ENCODE measurements around the gene DNAJC5. TPM values are rescaled to one million over a fixed set of nuclear protein-coding genes. Genes with fewer than 3 reads are reported as not detected.

The DNAJC5 gene
- total and polyA plus RNA-seq, 2 of the 8 experiments (the other 6 are each of a cell fraction or from before 2014, with no cell fraction given), result 19.2 to 31.2 TPM

DNA sequence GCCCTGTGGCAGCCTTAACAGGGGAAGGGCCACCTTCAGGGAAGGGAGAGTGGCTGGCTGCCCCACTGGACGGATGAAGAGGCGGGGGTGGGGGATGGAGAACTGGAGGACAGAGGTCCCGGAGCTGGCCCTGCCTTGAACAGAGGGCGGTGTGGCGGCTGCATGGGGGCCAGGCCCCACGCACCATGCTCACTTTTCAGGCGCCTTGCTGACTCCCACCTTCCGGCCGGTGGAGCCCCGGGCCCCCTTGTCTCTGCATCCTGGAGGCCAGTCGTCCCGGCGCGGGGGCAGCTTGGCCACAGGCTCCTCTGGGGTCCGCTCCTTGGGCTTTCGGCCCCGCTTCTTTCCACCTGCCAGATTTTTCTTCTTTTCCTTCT, 64.8 kb downstream of the DNAJC5 start (continued):
- TF ChIP-seq, protein P1, sequence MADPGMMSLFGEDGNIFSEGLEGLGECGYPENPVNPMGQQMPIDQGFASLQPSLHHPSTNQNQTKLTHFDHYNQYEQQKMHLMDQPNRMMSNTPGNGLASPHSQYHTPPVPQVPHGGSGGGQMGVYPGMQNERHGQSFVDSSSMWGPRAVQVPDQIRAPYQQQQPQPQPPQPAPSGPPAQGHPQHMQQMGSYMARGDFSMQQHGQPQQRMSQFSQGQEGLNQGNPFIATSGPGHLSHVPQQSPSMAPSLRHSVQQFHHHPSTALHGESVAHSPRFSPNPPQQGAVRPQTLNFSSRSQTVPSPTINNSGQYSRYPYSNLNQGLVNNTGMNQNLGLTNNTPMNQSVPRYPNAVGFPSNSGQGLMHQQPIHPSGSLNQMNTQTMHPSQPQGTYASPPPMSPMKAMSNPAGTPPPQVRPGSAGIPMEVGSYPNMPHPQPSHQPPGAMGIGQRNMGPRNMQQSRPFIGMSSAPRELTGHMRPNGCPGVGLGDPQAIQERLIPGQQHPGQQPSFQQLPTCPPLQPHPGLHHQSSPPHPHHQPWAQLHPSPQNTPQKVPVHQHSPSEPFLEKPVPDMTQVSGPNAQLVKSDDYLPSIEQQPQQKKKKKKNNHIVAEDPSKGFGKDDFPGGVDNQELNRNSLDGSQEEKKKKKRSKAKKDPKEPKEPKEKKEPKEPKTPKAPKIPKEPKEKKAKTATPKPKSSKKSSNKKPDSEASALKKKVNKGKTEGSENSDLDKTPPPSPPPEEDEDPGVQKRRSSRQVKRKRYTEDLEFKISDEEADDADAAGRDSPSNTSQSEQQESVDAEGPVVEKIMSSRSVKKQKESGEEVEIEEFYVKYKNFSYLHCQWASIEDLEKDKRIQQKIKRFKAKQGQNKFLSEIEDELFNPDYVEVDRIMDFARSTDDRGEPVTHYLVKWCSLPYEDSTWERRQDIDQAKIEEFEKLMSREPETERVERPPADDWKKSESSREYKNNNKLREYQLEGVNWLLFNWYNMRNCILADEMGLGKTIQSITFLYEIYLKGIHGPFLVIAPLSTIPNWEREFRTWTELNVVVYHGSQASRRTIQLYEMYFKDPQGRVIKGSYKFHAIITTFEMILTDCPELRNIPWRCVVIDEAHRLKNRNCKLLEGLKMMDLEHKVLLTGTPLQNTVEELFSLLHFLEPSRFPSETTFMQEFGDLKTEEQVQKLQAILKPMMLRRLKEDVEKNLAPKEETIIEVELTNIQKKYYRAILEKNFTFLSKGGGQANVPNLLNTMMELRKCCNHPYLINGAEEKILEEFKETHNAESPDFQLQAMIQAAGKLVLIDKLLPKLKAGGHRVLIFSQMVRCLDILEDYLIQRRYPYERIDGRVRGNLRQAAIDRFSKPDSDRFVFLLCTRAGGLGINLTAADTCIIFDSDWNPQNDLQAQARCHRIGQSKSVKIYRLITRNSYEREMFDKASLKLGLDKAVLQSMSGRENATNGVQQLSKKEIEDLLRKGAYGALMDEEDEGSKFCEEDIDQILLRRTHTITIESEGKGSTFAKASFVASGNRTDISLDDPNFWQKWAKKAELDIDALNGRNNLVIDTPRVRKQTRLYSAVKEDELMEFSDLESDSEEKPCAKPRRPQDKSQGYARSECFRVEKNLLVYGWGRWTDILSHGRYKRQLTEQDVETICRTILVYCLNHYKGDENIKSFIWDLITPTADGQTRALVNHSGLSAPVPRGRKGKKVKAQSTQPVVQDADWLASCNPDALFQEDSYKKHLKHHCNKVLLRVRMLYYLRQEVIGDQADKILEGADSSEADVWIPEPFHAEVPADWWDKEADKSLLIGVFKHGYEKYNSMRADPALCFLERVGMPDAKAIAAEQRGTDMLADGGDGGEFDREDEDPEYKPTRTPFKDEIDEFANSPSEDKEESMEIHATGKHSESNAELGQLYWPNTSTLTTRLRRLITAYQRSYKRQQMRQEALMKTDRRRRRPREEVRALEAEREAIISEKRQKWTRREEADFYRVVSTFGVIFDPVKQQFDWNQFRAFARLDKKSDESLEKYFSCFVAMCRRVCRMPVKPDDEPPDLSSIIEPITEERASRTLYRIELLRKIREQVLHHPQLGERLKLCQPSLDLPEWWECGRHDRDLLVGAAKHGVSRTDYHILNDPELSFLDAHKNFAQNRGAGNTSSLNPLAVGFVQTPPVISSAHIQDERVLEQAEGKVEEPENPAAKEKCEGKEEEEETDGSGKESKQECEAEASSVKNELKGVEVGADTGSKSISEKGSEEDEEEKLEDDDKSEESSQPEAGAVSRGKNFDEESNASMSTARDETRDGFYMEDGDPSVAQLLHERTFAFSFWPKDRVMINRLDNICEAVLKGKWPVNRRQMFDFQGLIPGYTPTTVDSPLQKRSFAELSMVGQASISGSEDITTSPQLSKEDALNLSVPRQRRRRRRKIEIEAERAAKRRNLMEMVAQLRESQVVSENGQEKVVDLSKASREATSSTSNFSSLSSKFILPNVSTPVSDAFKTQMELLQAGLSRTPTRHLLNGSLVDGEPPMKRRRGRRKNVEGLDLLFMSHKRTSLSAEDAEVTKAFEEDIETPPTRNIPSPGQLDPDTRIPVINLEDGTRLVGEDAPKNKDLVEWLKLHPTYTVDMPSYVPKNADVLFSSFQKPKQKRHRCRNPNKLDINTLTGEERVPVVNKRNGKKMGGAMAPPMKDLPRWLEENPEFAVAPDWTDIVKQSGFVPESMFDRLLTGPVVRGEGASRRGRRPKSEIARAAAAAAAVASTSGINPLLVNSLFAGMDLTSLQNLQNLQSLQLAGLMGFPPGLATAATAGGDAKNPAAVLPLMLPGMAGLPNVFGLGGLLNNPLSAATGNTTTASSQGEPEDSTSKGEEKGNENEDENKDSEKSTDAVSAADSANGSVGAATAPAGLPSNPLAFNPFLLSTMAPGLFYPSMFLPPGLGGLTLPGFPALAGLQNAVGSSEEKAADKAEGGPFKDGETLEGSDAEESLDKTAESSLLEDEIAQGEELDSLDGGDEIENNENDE (IDR thresholded peaks at IDR 0.05; ENCODE audit: insufficient replicate concordance, low read length), result no peak
- TF ChIP-seq KDM5A (IDR thresholded peaks at IDR 0.05; ENCODE audit: low read length) (no peak), POLR2A (IDR thresholded peaks at IDR 0.05; ENCODE audit: control extremely low read depth in 1 of 2, low read depth in 2 of 2, low read length in 2 of 2) (no peak), RFX5 (IDR thresholded peaks at IDR 0.05; ENCODE audit: borderline replicate concordance, low read depth, low read length) (no peak)

Data from H1 (cell line).